DOHH2 (cell line): ENCODE results near the gene NAALADL2.

ENCODE experiments used
- H3F3A ChIP-seq: fragments of 200-600 bp; sonication (generic), shearing (Covaris generic); 2 replicates; pipeline ENCODE4 v1.6.0; 2016; ENCODE audit warnings: antibody characterized with exemption, mild to moderate bottlenecking; ENCODE audit not compliant: control insufficient read depth, insufficient read depth
- H3K27ac ChIP-seq: fragments of 200-600 bp; sonication (generic); 2 replicates; pipeline ENCODE4 v1.5.1; 2014; ENCODE audit warnings: low read depth, mild to moderate bottlenecking, low read length, moderate library complexity
- H3K27me3 ChIP-seq: fragments of 200-600 bp; sonication (generic); 2 replicates; pipeline ENCODE4 v1.6.1; 2014; ENCODE audit warnings: mild to moderate bottlenecking, low read length, mixed read lengths; ENCODE audit not compliant: control insufficient read depth
- H3K36me3 ChIP-seq: fragments of 200-600 bp; sonication (generic); 2 replicates; pipeline ENCODE4 v1.6.1; 2014; ENCODE audit warnings: mild to moderate bottlenecking, low read length, moderate library complexity, mixed read lengths; ENCODE audit not compliant: control insufficient read depth
- H3K4me1 ChIP-seq: fragments of 200-600 bp; sonication (generic); 2 replicates; pipeline ENCODE4 v1.6.1; 2014; ENCODE audit warnings: mild to moderate bottlenecking, low read length, mixed read lengths; ENCODE audit not compliant: control insufficient read depth
- H3K4me2 ChIP-seq: fragments of 200-600 bp; sonication (generic); 2 replicates; pipeline ENCODE4 v1.6.0; 2014; ENCODE audit warnings: mild to moderate bottlenecking, low read length, moderate library complexity
- H3K4me3 ChIP-seq: fragments of 200-600 bp; sonication (generic); 2 replicates; pipeline ENCODE4 v1.5.1; 2014; ENCODE audit warnings: mild to moderate bottlenecking, low read length, mixed read lengths
- H3K79me2 ChIP-seq: fragments of 200-600 bp; sonication (generic); 2 replicates; pipeline ENCODE4 v1.6.1; 2014; ENCODE audit warnings: mild to moderate bottlenecking, low read length, mixed read lengths; ENCODE audit not compliant: control insufficient read depth
- H3K9me2 ChIP-seq: fragments of 200-600 bp; sonication (generic); replicated peaks from 2 replicates; pipeline ENCODE4 v1.6.1; 2014; ENCODE audit warnings: mild to moderate bottlenecking, low read length, mixed read lengths; ENCODE audit not compliant: control insufficient read depth
- H3K9me3 ChIP-seq: fragments of 200-600 bp; sonication (generic); 2 replicates; pipeline ENCODE4 v1.6.1; 2014; ENCODE audit warnings: antibody characterized with exemption, low read length, mixed read lengths; ENCODE audit not compliant: control insufficient read depth, insufficient read depth
- H4K20me1 ChIP-seq: fragments of 200-600 bp; sonication (generic); 2 replicates; pipeline ENCODE4 v1.6.0; 2014; ENCODE audit warnings: low read depth, mild to moderate bottlenecking, antibody characterized with exemption, low read length, moderate library complexity; ENCODE audit not compliant: control insufficient read depth, insufficient read depth
- CTCF ChIP-seq: fragments of 200-600 bp; sonication (generic); IDR thresholded peaks from one replicate; pipeline ENCODE4 v1.5.1; 2014; ENCODE audit warnings: antibody characterized with exemption, mild to moderate bottlenecking, low read depth, low read length; ENCODE audit not compliant: poor library complexity, severe bottlenecking
- EZH2phosphoT487 ChIP-seq: fragments of 200-600 bp; sonication (generic); IDR thresholded peaks from 2 replicates; pipeline ENCODE4 v1.6.1; 2017; ENCODE audit warnings: borderline replicate concordance, mild to moderate bottlenecking, antibody characterized with exemption, low read length, moderate library complexity, mixed read lengths

NAALADL2 gene

GRCh38 chr3:175066617-175067415 lies 207.7 kb downstream of the NAALADL2 start:
- TF ChIP-seq EZH2phosphoT487 (no peak), CTCF (no peak)
- Histone ChIP-seq H3K9me3 (no peaks in the 10 kb centered on the region), H4K20me1 (no peaks in the 10 kb centered on the region), H3K4me3 (no peak overlapping the region), H3K4me1 (no peaks in the 10 kb centered on the region), H3K9me2 (no peaks in the 10 kb centered on the region), H3F3A (no peaks in the 10 kb centered on the region), H3K79me2 (no peaks in the 10 kb centered on the region), H3K27ac (no peak overlapping the region), H3K36me3 (no peaks in the 10 kb centered on the region), H3K4me2 (no peak overlapping the region), H3K27me3 (no peaks in the 10 kb centered on the region)

GRCh38 chr3:175068587-175068986 lies 209.5 kb downstream of the NAALADL2 start:
- no peaks in the 10 kb centered on the region for H4K20me1 ChIP-seq
- no peak overlapping the region for H3K4me3 ChIP-seq
- no peak for TF ChIP-seq EZH2phosphoT487
- no peak for TF ChIP-seq CTCF
- no peaks in the 10 kb centered on the region for H3K36me3 ChIP-seq
- no peaks in the 10 kb centered on the region for H3K79me2 ChIP-seq
- no peaks in the 10 kb centered on the region for H3K9me2 ChIP-seq
- no peaks in the 10 kb centered on the region for H3F3A ChIP-seq
- H3K27me3 ChIP-seq: no peaks in the 10 kb centered on the region
- H3K27ac ChIP-seq: no peak overlapping the region
- H3K4me2 ChIP-seq: no peak overlapping the region
- no peaks in the 10 kb centered on the region for H3K9me3 ChIP-seq
- no peaks in the 10 kb centered on the region for H3K4me1 ChIP-seq

GRCh38 chr3:175070946-175071345 lies 211.8 kb downstream of the NAALADL2 start:
- Histone ChIP-seq H4K20me1 (no peaks in the 10 kb centered on the region), H3K4me3 (no peak overlapping the region), H3K27ac (no peak overlapping the region), H3K36me3 (no peaks in the 10 kb centered on the region), H3K79me2 (no peaks in the 10 kb centered on the region), H3F3A (no peaks in the 10 kb centered on the region), H3K27me3 (no peaks in the 10 kb centered on the region), H3K9me3 (no peaks in the 10 kb centered on the region), H3K9me2 (no peaks in the 10 kb centered on the region), H3K4me1 (no peaks in the 10 kb centered on the region), H3K4me2 (no peak overlapping the region)
- TF ChIP-seq EZH2phosphoT487 (no peak), CTCF (no peak)
